Keratinocyte (primary cell): ENCODE results near the gene SCFD2. TPM values are rescaled to one million over a fixed set of nuclear protein-coding genes. Genes with fewer than 3 reads are reported as not detected.

Experiments used
- DNase-seq: peaks from one replicate; pipeline ENCODE4 v3.0.0-alpha.2; 2011; ENCODE audit warnings: low read depth, missing footprints, low spot score
- FAIRE-seq: peaks from 2 replicates; lab custom pipeline; 2011; peaks lifted over from hg19 to GRCh38; lab: Jason Lieb, UNC
- H2AFZ ChIP-seq: 2 replicates; pipeline ENCODE4 v1.6.0; 2012; ENCODE audit warnings: low read length, control low read depth, inconsistent platforms; ENCODE audit not compliant: control insufficient read depth
- H3K27ac ChIP-seq: 2 replicates; pipeline ENCODE4 v1.5.1; 2011; ENCODE audit warnings: low read length; ENCODE audit not compliant: control insufficient read depth, insufficient read depth
- H3K27me3 ChIP-seq: 3 replicates; pipeline ENCODE4 v1.6.0; 2011; ENCODE audit warnings: low read length; ENCODE audit not compliant: control insufficient read depth, insufficient read depth; ENCODE audit errors: extremely low read depth
- H3K36me3 ChIP-seq, 2 experiments: 2 replicates in 1 of 2; 3 replicates in 1 of 2; pipeline ENCODE4 v1.5.1; 2011; ENCODE audit warnings: low read length in 2 of 2, mild to moderate bottlenecking in 1 of 2; ENCODE audit not compliant: control insufficient read depth in 2 of 2, insufficient read depth in 2 of 2; ENCODE audit errors: extremely low read depth in 1 of 2
- H3K4me1 ChIP-seq: 3 replicates; pipeline ENCODE4 v1.5.1; 2011; ENCODE audit warnings: low read length; ENCODE audit not compliant: control insufficient read depth, insufficient read depth; ENCODE audit errors: extremely low read depth
- H3K4me2 ChIP-seq: 3 replicates; pipeline ENCODE4 v1.6.0; 2011; ENCODE audit warnings: low read depth, low read length; ENCODE audit not compliant: control insufficient read depth, insufficient read depth; ENCODE audit errors: extremely low read depth
- H3K4me3 ChIP-seq, 3 experiments: fragments of 200-600 bp in 1 of 3; sonication (generic) in 1 of 3; 2 replicates in 2 of 3; 3 replicates in 1 of 3; pipeline ENCODE4 v1.5.1; 2011 to 2016; ENCODE audit warnings: low read length in 3 of 3, mild to moderate bottlenecking in 3 of 3, control low read depth in 2 of 3, inconsistent platforms in 1 of 3, low read depth in 1 of 3, mixed read lengths in 1 of 3, mixed run types in 1 of 3, moderate library complexity in 1 of 3; ENCODE audit not compliant: control insufficient read depth in 2 of 3, insufficient read depth in 2 of 3; ENCODE audit errors: extremely low read depth in 1 of 3
- H3K79me2 ChIP-seq: 2 replicates; pipeline ENCODE4 v1.6.0; 2012; ENCODE audit warnings: low read length; ENCODE audit not compliant: control insufficient read depth, insufficient read depth
- H3K9ac ChIP-seq: 3 replicates; pipeline ENCODE4 v1.6.0; 2011; ENCODE audit warnings: low read length; ENCODE audit not compliant: control insufficient read depth, insufficient read depth; ENCODE audit errors: extremely low read depth
- H3K9me1 ChIP-seq: 3 replicates; pipeline ENCODE4 v1.6.0; 2011; ENCODE audit warnings: low read length; ENCODE audit not compliant: control insufficient read depth, insufficient read depth; ENCODE audit errors: extremely low read depth
- H3K9me3 ChIP-seq: 2 replicates; pipeline ENCODE4 v1.5.1; 2012; ENCODE audit warnings: low read depth, low read length; ENCODE audit not compliant: control insufficient read depth
- H4K20me1 ChIP-seq: 3 replicates; pipeline ENCODE4 v1.6.0; 2011; ENCODE audit warnings: low read length; ENCODE audit not compliant: control insufficient read depth, insufficient read depth; ENCODE audit errors: extremely low read depth
- CTCF ChIP-seq, 3 experiments: IDR thresholded peaks in 1 of 3; conservative IDR thresholded peaks in 1 of 3; optimal IDR thresholded peaks in 1 of 3; 2 replicates in 2 of 3; 3 replicates in 1 of 3; pipeline versions ENCODE3 to v1.5.1; 2011; ENCODE audit warnings: low read length in 3 of 3, mild to moderate bottlenecking in 3 of 3, moderate library complexity in 2 of 3, control low read depth in 1 of 3, inconsistent platforms in 1 of 3; ENCODE audit not compliant: insufficient read depth in 2 of 3; ENCODE audit errors: extremely low read depth in 1 of 3
- EZH2 ChIP-seq: IDR thresholded peaks from one replicate; pipeline ENCODE4 v1.6.1; 2012; ENCODE audit warnings: inconsistent platforms, mild to moderate bottlenecking, low read length, moderate library complexity
- dilution Hi-C: fragments of 300-500 bp; cut with MboI; formaldehyde crosslinking; loops from one replicate; pipeline ENCODE4 v1.7.0; 2020; ENCODE audit warnings: low sequenced_read_pairs; ENCODE audit not compliant: extremely low pct_ligation_motif_present
- polyA plus RNA-seq, 5 experiments: library from polyadenylated mRNA; depleted of rRNA in 3 of 5; stranded (reverse) in 3 of 5; stranded (forward) in 1 of 5; unstranded in 1 of 5; fragments of >200 nt; gene quantifications; 1 replicate in 1 of 5; 2 replicates in 3 of 5; 3 replicates in 1 of 5; pipeline versions ENCODE4 v1.2.1 to v1.2.3, GENCODE V29; 2011 to 2012; ENCODE audit warnings: missing spikeins in 2 of 5, low read depth in 1 of 5, low replicate concordance in 1 of 5

The SCFD2 gene
- polyA plus RNA-seq, 1 donor (not counting 4 experiments of a cell fraction or from before 2014, with no cell fraction given): 13.9 TPM

- Histone ChIP-seq H4K20me1 (no peaks in the 10 kb centered on the region), H3K36me3 (no peaks in the 10 kb centered on the region), H3K9me1 (no peaks in the 10 kb centered on the region), H3K27ac (no peak overlapping the region), H3K9ac (no peak overlapping the region), H3K4me2 (no peak overlapping the region), H2AFZ (no peak overlapping the region), H3K27me3 (no peaks in the 10 kb centered on the region), H3K4me3 (no peak overlapping the region), H3K79me2 (no peaks in the 10 kb centered on the region), H3K4me1 (no peaks in the 10 kb centered on the region), H3K9me3 (no peaks in the 10 kb centered on the region)
- FAIRE-seq (no peak), DNase-seq (no peak)
- dilution Hi-C loops: no loop called here
- no peak for TF ChIP-seq EZH2
These were observed 426.5 kb downstream of the SCFD2 start for GRCh38 chr4:52939325-52939724.

DNA sequence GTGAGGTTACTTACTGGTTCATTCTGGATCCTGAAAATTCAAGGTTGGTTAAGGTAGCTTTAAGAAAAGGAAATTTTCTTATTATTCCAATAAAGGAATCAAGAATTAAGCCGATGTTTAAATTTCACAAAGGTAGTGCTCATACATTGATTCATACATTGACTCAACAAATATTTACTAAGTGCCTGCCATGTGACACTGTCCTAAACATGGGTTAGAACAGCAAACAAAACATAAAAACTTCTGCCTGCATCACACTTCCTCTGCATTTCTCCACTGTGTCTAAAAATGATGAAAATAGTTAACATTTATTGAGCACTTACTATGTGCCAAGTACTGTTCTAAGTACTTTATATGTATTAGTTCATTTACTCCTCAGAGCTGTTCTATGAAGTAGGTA, 428.0 kb downstream of the SCFD2 start:
- H3K79me2 ChIP-seq: no peaks in the 10 kb centered on the region
- no peaks in the 10 kb centered on the region for H3K9me1 ChIP-seq
- H3K27ac ChIP-seq: no peak overlapping the region
- H3K4me2 ChIP-seq: no peak overlapping the region
- H3K4me1 ChIP-seq: no peaks in the 10 kb centered on the region
- no peak for FAIRE-seq
- no peaks in the 10 kb centered on the region for H3K9me3 ChIP-seq
- DNase-seq: no peak
- no peak overlapping the region for H3K4me3 ChIP-seq
- dilution Hi-C loops: no loop called here
- H3K27me3 ChIP-seq: no peaks in the 10 kb centered on the region
- no peak overlapping the region for H3K9ac ChIP-seq
- TF ChIP-seq EZH2: no peak
- no peaks in the 10 kb centered on the region for H3K36me3 ChIP-seq
- H2AFZ ChIP-seq: no peak overlapping the region
- no peaks in the 10 kb centered on the region for H4K20me1 ChIP-seq

DNA sequence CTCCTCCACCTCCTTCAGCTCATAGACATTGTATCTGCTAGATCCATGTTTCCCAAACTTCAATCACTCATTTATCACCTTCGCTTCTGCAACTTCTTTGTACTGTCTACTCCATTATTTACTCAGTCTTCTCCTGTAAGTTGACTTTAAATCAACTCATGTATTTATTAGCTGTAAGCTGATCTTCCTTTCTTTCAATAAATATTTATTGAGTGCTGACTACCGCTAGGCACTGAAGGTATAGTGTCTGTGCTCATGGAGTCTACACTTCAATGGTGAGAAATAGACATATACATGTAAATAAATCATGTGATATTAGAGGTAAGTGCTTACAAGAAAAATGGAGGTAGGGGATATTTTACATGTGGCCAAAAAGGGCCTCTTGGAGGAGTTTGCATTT, 429.1 kb downstream of the SCFD2 start:
- no peak overlapping the region for H3K4me3 ChIP-seq
- no peaks in the 10 kb centered on the region for H4K20me1 ChIP-seq
- DNase-seq (no peak), FAIRE-seq (no peak)
- H3K9ac ChIP-seq: no peak overlapping the region
- H3K4me1 ChIP-seq: no peaks in the 10 kb centered on the region
- H3K79me2 ChIP-seq: no peaks in the 10 kb centered on the region
- no peaks in the 10 kb centered on the region for H3K27me3 ChIP-seq
- H3K4me2 ChIP-seq: no peak overlapping the region
- dilution Hi-C loops: no loop called here
- H3K9me1 ChIP-seq: no peaks in the 10 kb centered on the region
- TF ChIP-seq EZH2 (no peak), CTCF (optimal IDR thresholded peaks at IDR 0.05 in 1 of 3, IDR thresholded peaks at IDR 0.05 in 1 of 3, conservative IDR thresholded peaks at IDR 0.05 in 1 of 3; ENCODE audit: extremely low read depth in 1 of 3, insufficient read depth in 2 of 3, low read length in 3 of 3) (no peak)
- H3K9me3 ChIP-seq: no peaks in the 10 kb centered on the region
- H3K36me3 ChIP-seq: no peaks in the 10 kb centered on the region
- H3K27ac ChIP-seq: no peak overlapping the region
- no peak overlapping the region for H2AFZ ChIP-seq
